AG04450 (cell line): ENCODE measurements around the gene FLRT3. TPM values are rescaled to one million over a fixed set of nuclear protein-coding genes. Genes with fewer than 3 reads are reported as not detected.

Experiments used
- CTCF ChIA-PET: fragments of 300-600, 350-600 bp; formaldehyde crosslinking; extraction: SDS; loops from one replicate; lab custom pipeline; 2022; ENCODE audit warnings: antibody characterized with exemption, inconsistent platforms; lab: Charles Lee
- POLR2A ChIA-PET: fragments of 350-600 bp; formaldehyde crosslinking; extraction: SDS; loops from one replicate; lab custom pipeline; 2021; ENCODE audit warnings: antibody characterized with exemption, inconsistent platforms; lab: Yijun Ruan, JAX
- DNase-seq: peaks from one replicate; pipeline ENCODE4 v3.0.0-alpha.2; 2011; ENCODE audit warnings: low read depth, low spot score
- H3K27ac ChIP-seq: one replicate; pipeline ENCODE4 v1.5.1; 2012; ENCODE audit warnings: low read depth, low read length, control low read depth
- H3K27me3 ChIP-seq: one replicate; pipeline ENCODE4 v1.6.0; 2012; ENCODE audit warnings: low read length; ENCODE audit not compliant: control insufficient read depth, insufficient read depth
- H3K4me3 ChIP-seq: 2 replicates; pipeline ENCODE4 v1.5.1; 2011; ENCODE audit warnings: mild to moderate bottlenecking, low read depth, low read length, control low read depth
- H3K9me3 ChIP-seq: 2 replicates; pipeline ENCODE4 v1.5.1; 2012; ENCODE audit warnings: low read length; ENCODE audit not compliant: control insufficient read depth, insufficient read depth
- CTCF ChIP-seq: IDR thresholded peaks from 2 replicates; pipeline ENCODE4 v1.5.1; 2011; ENCODE audit warnings: low read depth, low read length, control low read depth, inconsistent platforms
- polyA plus RNA-seq: library from polyadenylated mRNA; depleted of rRNA; stranded (reverse); fragments of >200 nt; gene quantifications from 2 replicates; pipeline ENCODE4 v1.2.3, GENCODE V29; 2011

Gene FLRT3
- polyA plus RNA-seq, 1 experiment, result 3.0 TPM

GRCh38 chr20:14383335-14383734 is 45.9 kb upstream of the FLRT3 start:
- ChIA-PET POLR2A (no interaction called here), CTCF (no interaction called here)
- no peaks in the 10 kb centered on the region for H3K27me3 ChIP-seq
- no peak for TF ChIP-seq CTCF
- H3K9me3 ChIP-seq, result no peaks in the 10 kb centered on the region
- no peak for DNase-seq
- H3K4me3 ChIP-seq, result no peak overlapping the region
- no peak overlapping the region for H3K27ac ChIP-seq

GRCh38 chr20:14378326-14378725 is 40.9 kb upstream of the FLRT3 start:
- Histone ChIP-seq H3K9me3 (no peaks in the 10 kb centered on the region), H3K27ac (no peak overlapping the region), H3K4me3 (no peak overlapping the region), H3K27me3 (no peaks in the 10 kb centered on the region)
- no peak for TF ChIP-seq CTCF
- DNase-seq, result no peak
- ChIA-PET POLR2A (no interaction called here), CTCF (interaction anchor here (0.5 kb wide), 1 partner anchor 44 kb away, joined by 4 read pairs; no protein-coding TSS in a partner anchor)

GRCh38 chr20:14375416-14375985 is 38.1 kb upstream of the FLRT3 start:
- Histone ChIP-seq H3K27me3 (no peaks in the 10 kb centered on the region), H3K4me3 (no peak overlapping the region), H3K27ac (no peak overlapping the region), H3K9me3 (no peaks in the 10 kb centered on the region)
- POLR2A ChIA-PET, result no interaction called here
- CTCF ChIA-PET, result no interaction called here
- no peak for TF ChIP-seq CTCF
- DNase-seq, result no peak

- Histone ChIP-seq H3K4me3 (no peak overlapping the region), H3K9me3 (no peaks in the 10 kb centered on the region), H3K27me3 (no peaks in the 10 kb centered on the region), H3K27ac (no peak overlapping the region)
- DNase-seq, result no peak
- POLR2A ChIA-PET, result no interaction called here
- CTCF ChIA-PET, result interaction anchor here (1.6 kb wide), 1 partner anchor 37 kb away, joined by 7 read pairs; the partner anchor contains the start of gene FLRT3
- TF ChIP-seq CTCF, result no peak
Observed at GRCh38 chr20:14374196-14374595, 36.8 kb upstream of the FLRT3 start.

GRCh38 chr20:14361509-14362345 is 24.3 kb upstream of the FLRT3 start:
- no peaks in the 10 kb centered on the region for H3K27me3 ChIP-seq
- DNase-seq, result no peak
- no peak overlapping the region for H3K27ac ChIP-seq
- no peaks in the 10 kb centered on the region for H3K9me3 ChIP-seq
- CTCF ChIA-PET, result interaction anchor here (1.0 to 3.1 kb wide), 2 partner anchors 24 to 109 kb away, joined by 3 to 10 read pairs; partner anchors contain the start of gene FLRT3
- TF ChIP-seq CTCF, result no peak
- H3K4me3 ChIP-seq, result no peak overlapping the region
- POLR2A ChIA-PET, result interaction anchor here (0.6 kb wide), 1 partner anchor 880 kb away, joined by 6 read pairs; no protein-coding TSS in a partner anchor
